Measurements from ENCODE around the gene ZNF619. TPM values are rescaled to one million over a fixed set of nuclear protein-coding genes. Genes with fewer than 3 reads are reported as not detected.

The ZNF619 gene
- total and polyA plus RNA-seq, 2 donors from 2014 or later: 1.4 to 9.0 TPM

- H3K9ac ChIP-seq (ENCODE audit: low read length in 3 of 3): no peak overlapping the region
- no peak for TF ChIP-seq CTCF (IDR thresholded peaks at IDR 0.05; ENCODE audit: borderline replicate concordance, extremely low read depth, insufficient read depth)
- no peak for FAIRE-seq
- no peaks in the 10 kb centered on the region for H3K4me1 ChIP-seq (ENCODE audit: control insufficient read depth in 2 of 3, insufficient read depth in 2 of 3, low read depth in 1 of 3, low read length in 3 of 3)
- H3K4me3 ChIP-seq (ENCODE audit: low read length in 3 of 3): no peak overlapping the region
- DNase-seq: no peak
- intact Hi-C loops (cut with DNase I): no loop called here
- H3K9me3 ChIP-seq (ENCODE audit: control insufficient read depth in 2 of 3, insufficient read depth in 1 of 3, low read length in 3 of 3): no peaks in the 10 kb centered on the region
- peaks cover 0 to 7% (median 2%) of the 10 kb centered on the region in 3 donors for H3K36me3 ChIP-seq (ENCODE audit: control insufficient read depth in 2 of 3, insufficient read depth in 3 of 3, low read length in 3 of 3)
- H3K27ac ChIP-seq (ENCODE audit: low read depth in 2 of 2, low read length in 2 of 2): no peak overlapping the region
- no peaks in the 10 kb centered on the region for H3K27me3 ChIP-seq (ENCODE audit: control insufficient read depth, insufficient read depth, low read length)
Observed at GRCh38 chr3:40445062-40445461, 31.9 kb upstream of the ZNF619 start.

GRCh38 chr3:40445880-40446279 is 31.0 kb upstream of the ZNF619 start:
- H3K4me1 ChIP-seq (ENCODE audit: control insufficient read depth in 2 of 3, insufficient read depth in 2 of 3, low read depth in 1 of 3, low read length in 3 of 3): no peaks in the 10 kb centered on the region
- H3K36me3 ChIP-seq (ENCODE audit: control insufficient read depth in 2 of 3, insufficient read depth in 3 of 3, low read length in 3 of 3): peaks cover 0 to 10% (median 7%) of the 10 kb centered on the region in 3 donors
- TF ChIP-seq CTCF (IDR thresholded peaks at IDR 0.05; ENCODE audit: borderline replicate concordance, extremely low read depth, insufficient read depth): no peak
- FAIRE-seq (no peak), DNase-seq (no peak)
- H3K4me3 ChIP-seq (ENCODE audit: low read length in 3 of 3): no peak overlapping the region
- intact Hi-C loops (cut with DNase I): no loop called here
- H3K27me3 ChIP-seq (ENCODE audit: control insufficient read depth, insufficient read depth, low read length): no peaks in the 10 kb centered on the region
- no peak overlapping the region for H3K9ac ChIP-seq (ENCODE audit: low read length in 3 of 3)
- no peak overlapping the region for H3K27ac ChIP-seq (ENCODE audit: low read depth in 2 of 2, low read length in 2 of 2)
- H3K9me3 ChIP-seq (ENCODE audit: control insufficient read depth in 2 of 3, insufficient read depth in 1 of 3, low read length in 3 of 3): no peaks in the 10 kb centered on the region

GRCh38 chr3:40450438-40450837 is 26.5 kb upstream of the ZNF619 start:
- H3K27ac ChIP-seq (ENCODE audit: low read depth in 2 of 2, low read length in 2 of 2): no peak overlapping the region
- H3K9ac ChIP-seq (ENCODE audit: low read length in 3 of 3): no peak overlapping the region
- peaks cover 3 to 8% (median 5%) of the 10 kb centered on the region in 3 donors for H3K4me1 ChIP-seq (ENCODE audit: control insufficient read depth in 2 of 3, insufficient read depth in 2 of 3, low read depth in 1 of 3, low read length in 3 of 3)
- peaks cover 0 to 12% (median 7%) of the 10 kb centered on the region in 3 donors for H3K36me3 ChIP-seq (ENCODE audit: control insufficient read depth in 2 of 3, insufficient read depth in 3 of 3, low read length in 3 of 3)
- no peak for TF ChIP-seq CTCF (IDR thresholded peaks at IDR 0.05; ENCODE audit: borderline replicate concordance, extremely low read depth, insufficient read depth)
- H3K4me3 ChIP-seq (ENCODE audit: low read length in 3 of 3): no peak overlapping the region
- intact Hi-C loops (cut with DNase I): no loop called here
- FAIRE-seq: no peak
- H3K9me3 ChIP-seq (ENCODE audit: control insufficient read depth in 2 of 3, insufficient read depth in 1 of 3, low read length in 3 of 3): no peaks in the 10 kb centered on the region
- DNase-seq: no peak
- H3K27me3 ChIP-seq (ENCODE audit: control insufficient read depth, insufficient read depth, low read length): no peaks in the 10 kb centered on the region

GRCh38 chr3:40451551-40451950 is 25.4 kb upstream of the ZNF619 start:
- Histone ChIP-seq H3K27me3 (ENCODE audit: control insufficient read depth, insufficient read depth, low read length) (no peaks in the 10 kb centered on the region), H3K9me3 (ENCODE audit: control insufficient read depth in 2 of 3, insufficient read depth in 1 of 3, low read length in 3 of 3) (no peaks in the 10 kb centered on the region), H3K4me1 (ENCODE audit: control insufficient read depth in 2 of 3, insufficient read depth in 2 of 3, low read depth in 1 of 3, low read length in 3 of 3) (peaks cover 3 to 8% (median 5%) of the 10 kb centered on the region in 3 donors), H3K27ac (ENCODE audit: low read depth in 2 of 2, low read length in 2 of 2) (no peak overlapping the region), H3K4me3 (ENCODE audit: low read length in 3 of 3) (peak overlapping the region in 1 of 3 donors; percentile 93), H3K36me3 (ENCODE audit: control insufficient read depth in 2 of 3, insufficient read depth in 3 of 3, low read length in 3 of 3) (peaks cover 0 to 12% (median under 1%) of the 10 kb centered on the region in 3 donors), H3K9ac (ENCODE audit: low read length in 3 of 3) (no peak overlapping the region)
- FAIRE-seq (no peak), DNase-seq (no peak)
- TF ChIP-seq CTCF (IDR thresholded peaks at IDR 0.05; ENCODE audit: borderline replicate concordance, extremely low read depth, insufficient read depth): no peak
- intact Hi-C loops (cut with DNase I): no loop called here

Measured in kidney (tissue), 14 donors.